Stimulated activated CD8-positive, alpha-beta memory T cell treated with anti-CD3 and anti-CD28 coated beads, Interleukin-12 subunit alpha, Interleukin-12 subunit beta, amount 100 ng/mL, for 4 hours (primary cell): ENCODE measurements around the gene JPH3.

ENCODE experiments used
- DNase-seq: peaks from one replicate; pipeline ENCODE4 v3.0.0-alpha.2; 2020; ENCODE audit warnings: low read depth

The JPH3 gene

GRCh38 chr16:87741700-87742415, 139.6 kb downstream of the JPH3 start:
- DNase-seq = no peak

- DNase-seq = no peak
These were observed 140.6 kb downstream of the JPH3 start for GRCh38 chr16:87742781-87743490.

GRCh38 chr16:87744750-87745514, 142.6 kb downstream of the JPH3 start:
- DNase-seq = no peak

- DNase-seq = no peak
These were observed 143.9 kb downstream of the JPH3 start for GRCh38 chr16:87746178-87746577.
